DMS53 treated with DMSO at 0.1 percent for 48 hours (cell line): Measurements from ENCODE around the gene RILPL1.
"Not testable (repeated sequence)": the region's sequence is repeated elsewhere in the genome, so short reads cannot be mapped to it uniquely, and the experiment has no call there.

Experiments used
- DNase-seq: peaks from one replicate; lab custom pipeline; 2025; ENCODE audit not compliant: unreplicated experiment; lab: John Stamatoyannopoulos, UW

RILPL1 gene

GRCh38 chr12:123531091-123531490 lies 2.4 kb downstream of the RILPL1 start:
- DNase-seq = no peak

GRCh38 chr12:123530668-123531067 lies 2.9 kb downstream of the RILPL1 start:
- DNase-seq = no peak

- DNase-seq = no peak
Measured at GRCh38 chr12:123529686-123530085, 3.8 kb downstream of the RILPL1 start.

GRCh38 chr12:123528858-123529257 lies 4.7 kb downstream of the RILPL1 start:
- DNase-seq = no peak

GRCh38 chr12:123526542-123527080 lies 6.9 kb downstream of the RILPL1 start:
- no peak for DNase-seq

- DNase-seq = no peak
Measured at GRCh38 chr12:123524378-123524777, 9.1 kb downstream of the RILPL1 start.

- DNase-seq = no peak
Measured at GRCh38 chr12:123523518-123523917, 10.0 kb downstream of the RILPL1 start.

- no peak for DNase-seq
Measured at GRCh38 chr12:123522164-123522563, 11.4 kb downstream of the RILPL1 start.

GRCh38 chr12:123520567-123521474 lies 12.7 kb downstream of the RILPL1 start:
- DNase-seq = no peak

DNA sequence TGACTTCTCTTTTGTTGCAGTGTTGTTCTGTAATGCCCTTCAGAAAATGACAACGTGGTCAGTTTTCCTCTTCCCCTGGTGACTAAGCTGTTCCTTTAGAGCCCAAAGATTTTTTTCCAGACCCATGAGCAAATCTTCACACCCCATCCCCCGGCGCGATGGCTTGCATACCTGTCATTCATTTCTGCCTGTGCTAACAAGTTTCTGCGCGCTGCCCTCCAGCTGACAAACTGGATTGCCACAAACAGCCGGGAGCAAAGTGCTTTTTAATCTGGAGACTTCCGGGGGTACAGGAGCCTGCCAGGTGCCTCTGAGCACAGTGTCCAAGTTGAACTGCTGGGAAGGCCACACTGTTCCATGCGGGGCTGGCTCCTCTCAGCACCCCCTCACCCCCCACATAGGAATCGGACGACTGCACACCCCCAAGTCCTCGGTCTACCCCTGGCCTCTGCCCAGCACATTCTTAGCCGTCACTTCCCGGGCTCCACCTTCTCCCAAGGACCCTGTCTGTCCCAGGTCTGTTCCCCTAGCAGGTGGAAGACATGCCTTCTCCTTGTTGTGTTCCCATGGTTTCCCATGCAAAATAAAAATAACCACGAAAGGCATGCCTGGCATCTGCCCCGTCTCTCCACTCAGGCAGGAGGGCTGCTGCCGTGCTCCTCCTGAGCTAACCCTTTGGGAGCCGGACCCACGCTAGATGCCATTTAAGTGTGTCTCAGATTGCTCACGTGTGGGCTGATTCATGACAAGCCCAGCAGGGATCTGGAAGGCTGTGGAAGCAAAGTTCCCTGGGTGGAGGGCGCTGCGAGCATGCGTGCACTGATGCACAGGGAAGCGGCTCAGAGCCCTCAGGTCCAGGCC lies 14.1 kb downstream of the RILPL1 start:
- no peak for DNase-seq

- DNase-seq = no peak
Measured at GRCh38 chr12:123516216-123516780, 17.2 kb downstream of the RILPL1 start.

DNA sequence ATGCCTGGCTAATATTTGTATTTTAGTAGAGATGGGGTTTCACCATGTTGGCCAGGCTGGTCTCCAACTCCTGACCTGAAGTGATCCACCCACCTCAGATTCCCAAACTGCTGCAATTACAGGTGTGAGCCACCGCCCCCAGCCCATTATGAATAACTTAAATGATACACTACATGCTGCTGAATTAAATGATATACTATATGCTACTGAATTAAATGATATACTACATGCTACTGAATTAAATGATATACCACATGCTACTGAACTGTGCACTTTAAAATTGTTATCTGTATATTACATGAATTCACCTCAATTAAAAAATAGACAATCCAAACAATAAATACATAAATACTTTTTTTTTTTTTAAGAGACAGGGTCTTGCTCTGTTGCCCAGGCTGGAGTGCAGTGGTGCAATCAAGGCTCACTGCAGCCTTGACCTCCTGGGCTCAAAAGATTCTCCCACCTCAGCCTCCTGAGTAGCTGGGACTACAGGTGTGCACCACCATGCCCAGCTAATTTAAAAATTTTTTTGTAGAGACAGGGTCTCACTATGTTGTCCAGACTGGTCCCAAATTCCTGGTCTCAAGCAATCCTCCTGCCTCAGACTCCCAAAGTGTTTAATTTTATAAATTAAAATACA lies 18.8 kb downstream of the RILPL1 start:
- not testable (repeated sequence) for DNase-seq

DNA sequence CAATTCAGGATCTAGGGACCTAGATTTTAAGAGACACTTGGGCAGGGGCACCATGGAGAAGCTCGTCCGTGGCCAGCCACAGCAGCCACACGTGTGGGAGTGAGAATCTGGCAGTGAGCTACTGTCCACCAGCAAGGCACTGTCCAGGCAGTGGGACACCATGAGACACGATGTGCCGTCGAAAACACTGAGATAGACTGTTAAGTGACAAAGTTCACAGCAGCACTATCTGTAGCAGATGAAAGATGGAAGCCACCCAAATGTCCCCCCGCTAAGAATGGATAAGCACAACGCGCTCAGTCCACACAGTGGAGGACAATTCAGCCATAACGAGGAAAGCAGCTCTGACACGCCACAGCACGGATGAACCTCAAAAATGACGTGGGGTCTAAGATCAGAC lies 19.7 kb downstream of the RILPL1 start:
- DNase-seq = no peak

- DNase-seq = no peak
Measured at GRCh38 chr12:123512838-123513665, 20.5 kb downstream of the RILPL1 start.

DNA sequence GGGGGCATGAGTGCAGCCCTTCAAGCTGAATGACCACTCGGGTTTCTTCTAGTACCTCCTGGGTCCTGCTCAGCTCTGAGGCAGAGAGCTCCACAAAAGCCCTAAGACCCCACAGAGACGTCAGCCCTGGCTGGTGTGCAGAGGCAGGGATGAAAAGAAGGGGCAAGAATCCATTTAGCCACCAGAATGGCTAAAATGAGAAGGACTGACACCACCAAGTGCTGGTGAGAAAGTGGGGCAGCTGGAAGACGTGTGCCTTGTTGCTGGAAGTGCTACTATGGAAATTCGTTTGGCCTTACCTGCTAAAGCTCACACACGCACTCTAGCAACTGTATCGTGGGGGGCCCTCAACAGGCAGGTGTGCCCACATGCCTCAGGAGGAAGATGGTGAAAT lies 26.7 kb downstream of the RILPL1 start:
- no peak for DNase-seq

GRCh38 chr12:123506059-123506842 lies 27.3 kb downstream of the RILPL1 start:
- no peak for DNase-seq

GRCh38 chr12:123502163-123502704 lies 31.3 kb downstream of the RILPL1 start:
- no peak for DNase-seq

- DNase-seq = no peak
Measured at GRCh38 chr12:123499332-123499731, 34.2 kb downstream of the RILPL1 start.
